H9 (cell line): ENCODE measurements around the gene NRG3. TPM values are rescaled to one million over a fixed set of nuclear protein-coding genes. Genes with fewer than 3 reads are reported as not detected.

ENCODE experiments used
- DNase-seq: peaks from one replicate; pipeline ENCODE4 v3.0.0-alpha.2; 2017
- H2AFZ ChIP-seq: one replicate; pipeline ENCODE4 v1.6.1; 2013; ENCODE audit warnings: mild to moderate bottlenecking, low read length, control low read depth, moderate library complexity
- H2AK5ac ChIP-seq: 2 replicates; pipeline ENCODE4 v1.6.1; 2013; ENCODE audit warnings: low read length, control low read depth, mixed read lengths; ENCODE audit not compliant: insufficient read length
- H2BK120ac ChIP-seq: one replicate; pipeline ENCODE4 v1.6.1; 2013; ENCODE audit warnings: low read depth, mild to moderate bottlenecking, low read length, control low read depth, inconsistent platforms; ENCODE audit not compliant: poor library complexity, severe bottlenecking
- H2BK12ac ChIP-seq: 2 replicates; pipeline ENCODE4 v1.6.1; 2013; ENCODE audit warnings: low read length, control low read depth, mixed read lengths, low read depth; ENCODE audit not compliant: insufficient read length
- H2BK15ac ChIP-seq: 2 replicates; pipeline ENCODE4 v1.6.1; 2013; ENCODE audit warnings: low read depth, low read length, control low read depth
- H2BK20ac ChIP-seq: one replicate; pipeline ENCODE4 v1.6.1; 2013; ENCODE audit warnings: low read depth, mild to moderate bottlenecking, low read length, control low read depth, inconsistent platforms; ENCODE audit not compliant: poor library complexity, severe bottlenecking
- H2BK5ac ChIP-seq: 2 replicates; pipeline ENCODE4 v1.6.1; 2013; ENCODE audit warnings: low read length, control low read depth, mixed read lengths; ENCODE audit not compliant: insufficient read length
- H3K14ac ChIP-seq: 2 replicates; pipeline ENCODE4 v1.6.1; 2013; ENCODE audit warnings: low read length, control low read depth; ENCODE audit not compliant: insufficient read depth
- H3K18ac ChIP-seq: 2 replicates; pipeline ENCODE4 v1.6.1; 2013; ENCODE audit warnings: low read depth, mild to moderate bottlenecking, mixed read lengths, low read length, control low read depth; ENCODE audit not compliant: insufficient read length
- H3K23ac ChIP-seq: 2 replicates; pipeline ENCODE4 v1.6.1; 2013; ENCODE audit warnings: low read length, control low read depth, mixed read lengths, low read depth; ENCODE audit not compliant: insufficient read length
- H3K23me2 ChIP-seq: 2 replicates; pipeline ENCODE4 v1.6.1; 2013; ENCODE audit warnings: low read depth, mild to moderate bottlenecking, mixed read lengths, low read length, control low read depth; ENCODE audit not compliant: insufficient read length, poor library complexity, severe bottlenecking
- H3K27ac ChIP-seq: 2 replicates; pipeline ENCODE4 v1.5.1; 2013; ENCODE audit warnings: low read length, control low read depth, mixed read lengths, low read depth; ENCODE audit not compliant: insufficient read length
- H3K27me3 ChIP-seq: 2 replicates; pipeline ENCODE4 v1.6.1; 2013; ENCODE audit warnings: low read length, control low read depth, inconsistent platforms; ENCODE audit not compliant: insufficient read depth
- H3K4ac ChIP-seq: 2 replicates; pipeline ENCODE4 v1.6.1; 2013; ENCODE audit warnings: low read depth, mild to moderate bottlenecking, control low read depth, inconsistent platforms, low read length, moderate library complexity
- H3K4me1 ChIP-seq: 2 replicates; pipeline ENCODE4 v1.6.1; 2013; ENCODE audit warnings: low read length, control low read depth, inconsistent platforms; ENCODE audit not compliant: insufficient read depth
- H3K4me2 ChIP-seq: 2 replicates; pipeline ENCODE4 v1.6.1; 2013; ENCODE audit warnings: low read length, control low read depth, mixed read lengths; ENCODE audit not compliant: insufficient read length, insufficient read depth
- H3K56ac ChIP-seq: 2 replicates; pipeline ENCODE4 v1.6.1; 2013; ENCODE audit warnings: low read depth, mild to moderate bottlenecking, mixed read lengths, low read length, control low read depth; ENCODE audit not compliant: insufficient read length
- H3K79me1 ChIP-seq: 2 replicates; pipeline ENCODE4 v1.6.1; 2013; ENCODE audit warnings: low read depth, mild to moderate bottlenecking, moderate library complexity, low read length, control low read depth, inconsistent platforms; ENCODE audit not compliant: insufficient read depth, poor library complexity, severe bottlenecking
- H3K79me2 ChIP-seq: 2 replicates; pipeline ENCODE4 v1.6.1; 2013; ENCODE audit warnings: low read length, control low read depth, inconsistent platforms; ENCODE audit not compliant: insufficient read depth
- H3K9ac ChIP-seq: 2 replicates; pipeline ENCODE4 v1.6.1; 2013; ENCODE audit warnings: low read length, control low read depth, mixed read lengths; ENCODE audit not compliant: insufficient read length; ENCODE audit errors: extremely low read depth
- H3K9me3 ChIP-seq: one replicate; pipeline ENCODE4 v1.6.1; 2013; ENCODE audit warnings: low read depth, low read length, inconsistent platforms; ENCODE audit not compliant: control insufficient read depth
- H3T11ph ChIP-seq: one replicate; pipeline ENCODE4 v1.6.1; 2013; ENCODE audit warnings: mild to moderate bottlenecking, low read length, control low read depth, inconsistent platforms
- H4K20me1 ChIP-seq: one replicate; pipeline ENCODE4 v1.6.1; 2013; ENCODE audit not compliant: control insufficient read depth, insufficient read length, insufficient read depth
- H4K5ac ChIP-seq: 2 replicates; pipeline ENCODE4 v1.6.1; 2013; ENCODE audit warnings: low read depth, mild to moderate bottlenecking, mixed read lengths, low read length, control low read depth; ENCODE audit not compliant: insufficient read length
- H4K8ac ChIP-seq: replicated peaks from 2 replicates; pipeline ENCODE4 v1.6.1; 2013; ENCODE audit warnings: low read length, control low read depth, mixed read lengths, low read depth; ENCODE audit not compliant: insufficient read length
- H4K91ac ChIP-seq: 2 replicates; pipeline ENCODE4 v1.6.1; 2013; ENCODE audit warnings: low read depth, mild to moderate bottlenecking, moderate library complexity, mixed read lengths, low read length, control low read depth; ENCODE audit not compliant: insufficient read length
- H3K27ac Mint-ChIP-seq, 3 experiments: 2 replicates in 2 of 3; 3 replicates in 1 of 3; pipeline ENCODE4 v1.8.0; 2020 to 2021; ENCODE audit warnings: mixed read lengths in 3 of 3, mild to moderate bottlenecking in 1 of 3, moderate library complexity in 1 of 3
- H3K27me3 Mint-ChIP-seq: 2 replicates; pipeline ENCODE4 v1.8.0; 2021; ENCODE audit warnings: low read depth, mild to moderate bottlenecking, moderate library complexity, mixed read lengths
- H3K36me3 Mint-ChIP-seq, 3 experiments: 2 replicates in 2 of 3; 3 replicates in 1 of 3; pipeline ENCODE4 v1.8.0; 2020 to 2021; ENCODE audit warnings: low read depth in 3 of 3, mixed read lengths in 3 of 3; ENCODE audit not compliant: insufficient read depth in 1 of 3
- H3K4me1 Mint-ChIP-seq, 2 experiments: 2 replicates each; pipeline ENCODE4 v1.8.0; 2020; ENCODE audit warnings: mixed read lengths in 2 of 2
- H3K4me3 Mint-ChIP-seq, 2 experiments: 2 replicates in 1 of 2; 3 replicates in 1 of 2; pipeline ENCODE4 v1.8.0; 2020 to 2021; ENCODE audit warnings: mild to moderate bottlenecking in 2 of 2, mixed read lengths in 2 of 2, moderate library complexity in 1 of 2
- H3K9me3 Mint-ChIP-seq, 2 experiments: 2 replicates in 1 of 2; 3 replicates in 1 of 2; pipeline ENCODE4 v1.8.0; 2020; ENCODE audit warnings: mild to moderate bottlenecking in 2 of 2, mixed read lengths in 2 of 2, moderate library complexity in 1 of 2
- CTCF ChIP-seq: fragments of 200-600 bp; sonication (generic); conservative IDR thresholded peaks from 3 replicates; pipeline ENCODE4 v1.8.0; 2021; ENCODE audit warnings: antibody characterized with exemption, mild to moderate bottlenecking
- total RNA-seq: library from RNA; stranded (reverse); gene quantifications from 2 replicates; pipeline ENCODE4 v1.2.1, GENCODE V29; 2021

Gene NRG3
- total RNA-seq, 1 experiment from 2014 or later: 1.6 TPM

DNA sequence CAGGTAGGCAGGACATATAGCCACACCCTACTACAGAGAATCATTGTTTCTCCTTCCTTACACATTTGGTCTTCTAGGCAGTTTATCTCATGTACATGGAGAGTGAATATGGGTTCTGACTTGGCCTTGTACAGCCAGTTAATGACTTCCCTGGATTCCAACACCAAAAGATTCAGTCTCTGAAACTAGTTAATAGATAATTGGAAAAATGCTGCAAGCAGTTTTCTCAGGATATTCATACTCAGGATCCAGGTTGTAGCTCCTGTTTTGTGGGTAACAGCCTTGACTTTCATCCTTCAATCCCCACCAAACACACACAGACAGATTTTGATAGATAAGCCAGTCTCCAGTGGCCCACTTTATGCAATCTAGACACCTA is 690.2 kb downstream of the NRG3 start:
- TF ChIP-seq CTCF: no peak
- Mint-ChIP-seq H3K36me3 (no peaks in the 10 kb centered on the region), H3K27ac (no peak overlapping the region), H3K4me3 (no peak overlapping the region), H3K4me1 (no peaks in the 10 kb centered on the region), H3K9me3 (no peaks in the 10 kb centered on the region), H3K27me3 (no peaks in the 10 kb centered on the region)
- H2AK5ac ChIP-seq: no peak overlapping the region
- H3K23ac ChIP-seq: no peak overlapping the region
- H4K20me1 ChIP-seq: no peaks in the 10 kb centered on the region
- H3T11ph ChIP-seq: no peak overlapping the region
- no peak overlapping the region for H3K9ac ChIP-seq
- H3K27ac ChIP-seq: no peak overlapping the region
- H2BK20ac ChIP-seq: no peak overlapping the region
- no peaks in the 10 kb centered on the region for H3K4me1 ChIP-seq
- H3K4ac ChIP-seq: no peak overlapping the region
- H3K79me1 ChIP-seq: no peaks in the 10 kb centered on the region
- no peak overlapping the region for H4K8ac ChIP-seq
- no peak overlapping the region for H3K56ac ChIP-seq
- DNase-seq: no peak
- no peak overlapping the region for H4K5ac ChIP-seq
- no peak overlapping the region for H4K91ac ChIP-seq
- no peak overlapping the region for H3K4me2 ChIP-seq
- no peak overlapping the region for H2BK5ac ChIP-seq
- H3K9me3 ChIP-seq: no peaks in the 10 kb centered on the region
- H3K27me3 ChIP-seq: no peaks in the 10 kb centered on the region
- no peaks in the 10 kb centered on the region for H3K23me2 ChIP-seq
- no peak overlapping the region for H2AFZ ChIP-seq
- H2BK15ac ChIP-seq: no peak overlapping the region
- H3K18ac ChIP-seq: no peak overlapping the region
- no peak overlapping the region for H2BK120ac ChIP-seq
- H3K14ac ChIP-seq: no peak overlapping the region
- no peak overlapping the region for H2BK12ac ChIP-seq
- H3K79me2 ChIP-seq: no peaks in the 10 kb centered on the region
